Measurements from ENCODE around the gene DDX3X.

GRCh38 chrX:41314204-41314603 is 19.8 kb upstream of the DDX3X start:
- TF ChIP-seq SPI1 (IDR thresholded peaks at IDR 0.05; ENCODE audit: low read depth, low read length) (no peak), POLR2A (IDR thresholded peaks at IDR 0.05; ENCODE audit: low read depth, low read length) (no peak), TAF1 (IDR thresholded peaks at IDR 0.05; ENCODE audit: low read depth, low read length) (no peak)

Data from GM12891 (cell line).